ENCODE data around the gene RELCH. TPM values are rescaled to one million over a fixed set of nuclear protein-coding genes. Genes with fewer than 3 reads are reported as not detected.
A peak's percentile ranks its signal among the peaks of the same experiment; 100 is the strongest.

Gene RELCH
- total RNA-seq, 1 donor from 2014 or later = 47.2 TPM

DNA sequence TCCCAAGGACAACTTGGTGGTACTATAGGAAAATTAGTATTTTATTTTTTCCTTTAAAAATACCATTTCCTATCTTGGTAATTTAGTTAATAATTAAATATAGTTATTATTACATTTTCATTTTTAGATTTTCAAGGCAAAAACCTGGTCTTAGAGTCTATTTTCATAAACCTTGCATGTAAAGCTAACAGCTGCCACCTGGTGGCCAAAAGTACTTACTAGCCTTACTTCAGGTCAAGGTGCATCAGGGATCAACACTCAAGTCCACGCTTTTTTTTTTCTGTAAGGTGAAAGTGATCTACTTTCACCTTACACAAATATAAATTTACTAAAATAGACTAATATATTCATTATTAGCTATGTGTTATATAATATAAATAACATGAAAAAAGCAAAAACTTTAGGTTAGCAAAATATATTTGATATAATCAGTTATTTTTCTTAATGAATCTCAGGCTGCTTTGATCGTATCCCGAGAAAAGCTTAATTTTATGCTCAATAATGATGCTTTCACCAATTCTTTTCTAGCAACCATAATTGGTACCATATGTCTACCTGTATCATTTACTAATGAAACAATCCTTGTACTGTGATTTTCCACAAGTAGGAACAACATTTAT, 62.5 kb downstream of the RELCH start:
- peak; percentile 81 for DNase-seq

GRCh38 chr18:62250475-62250874, 63.4 kb downstream of the RELCH start:
- DNase-seq = no peak

DNA sequence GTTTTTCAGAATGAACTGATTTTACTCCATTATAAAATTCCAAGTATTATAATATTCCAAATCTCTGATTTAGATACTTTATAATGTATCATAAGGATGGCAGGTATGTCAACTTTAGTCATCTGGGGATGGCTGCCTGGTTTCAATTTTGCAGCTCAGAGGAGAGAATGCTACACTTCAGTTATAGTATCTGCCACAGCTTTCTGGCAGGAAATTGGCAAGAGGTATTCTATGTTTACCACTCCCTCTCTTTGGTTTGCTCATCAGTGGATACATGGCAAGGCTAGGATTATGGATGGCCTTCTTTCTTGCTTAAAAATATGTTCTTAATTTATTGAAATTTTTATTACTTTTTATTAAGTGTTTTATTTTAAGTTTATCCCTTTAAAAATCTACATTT, 71.0 kb downstream of the RELCH start:
- no peak for DNase-seq

GRCh38 chr18:62258616-62259015, 71.6 kb downstream of the RELCH start:
- DNase-seq = peak; percentile 17

- DNase-seq = no peak
Measured at GRCh38 chr18:62262061-62262460, 75.0 kb downstream of the RELCH start.

- DNase-seq = no peak
Measured at GRCh38 chr18:62264984-62265383, 77.9 kb downstream of the RELCH start.

GRCh38 chr18:62277045-62277444, 90.0 kb downstream of the RELCH start:
- DNase-seq = no peak

- no peak for DNase-seq
Measured at GRCh38 chr18:62279561-62279960, 92.5 kb downstream of the RELCH start.

DNA sequence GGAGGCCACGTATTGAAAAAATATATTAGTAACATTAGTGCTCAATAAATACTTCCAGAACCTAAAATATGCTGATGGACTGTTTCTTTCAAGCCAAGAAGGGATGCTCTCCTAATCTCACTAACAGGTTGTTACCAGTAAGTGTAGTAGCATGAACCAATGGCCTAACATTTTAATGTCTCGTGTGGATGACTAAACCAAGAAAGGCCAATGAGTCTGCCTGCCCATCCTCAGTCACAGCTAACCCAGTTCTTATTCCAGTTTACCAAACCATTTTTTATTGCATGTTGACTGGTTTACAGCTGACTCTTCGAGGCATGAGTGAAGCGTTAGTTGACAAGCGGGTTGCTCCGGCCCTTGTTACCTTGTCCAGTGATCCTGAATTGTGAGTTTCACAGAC, 93.0 kb downstream of the RELCH start:
- no peak for DNase-seq

DNA sequence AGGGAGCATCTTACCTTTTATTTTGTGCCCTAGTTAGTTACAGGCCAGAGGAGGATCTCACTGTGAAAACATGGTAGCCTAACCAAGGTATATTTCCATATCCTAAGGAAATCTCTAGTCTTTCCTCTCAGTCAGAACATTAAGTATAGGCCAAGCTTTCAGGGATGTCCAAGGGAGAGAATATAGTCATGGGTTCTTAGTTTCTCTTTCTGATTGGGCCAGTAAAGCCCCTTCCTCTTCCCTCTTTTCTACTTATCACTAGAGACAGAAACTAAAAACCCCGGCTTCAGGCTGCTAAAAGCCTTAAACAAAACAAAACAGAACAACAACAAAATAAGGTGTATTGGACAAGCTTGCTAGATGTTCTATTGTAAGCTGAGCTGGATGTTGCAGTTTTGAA, 93.7 kb downstream of the RELCH start:
- DNase-seq = no peak

DNA sequence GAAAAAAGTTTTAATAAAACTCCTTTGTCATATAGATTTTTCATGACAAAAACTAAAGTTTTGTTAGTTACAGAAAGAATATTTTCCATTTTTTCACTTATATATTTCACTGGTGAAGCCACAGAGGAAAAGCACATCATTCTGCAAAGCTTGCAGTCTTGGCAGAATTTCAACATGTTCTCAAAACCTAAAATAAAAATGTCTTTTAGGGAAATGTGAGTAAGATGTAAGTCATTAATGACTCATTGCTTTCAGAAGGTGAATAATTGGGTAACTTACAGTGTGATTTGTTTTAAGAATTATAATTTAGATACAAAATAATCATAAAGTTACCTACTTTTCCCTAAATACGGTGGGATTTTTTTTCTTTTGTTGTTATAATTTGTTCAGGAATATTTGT, 94.6 kb downstream of the RELCH start:
- DNase-seq = peak; percentile 29

GRCh38 chr18:62282188-62282629, 95.2 kb downstream of the RELCH start:
- DNase-seq = peak; percentile 55

DNA sequence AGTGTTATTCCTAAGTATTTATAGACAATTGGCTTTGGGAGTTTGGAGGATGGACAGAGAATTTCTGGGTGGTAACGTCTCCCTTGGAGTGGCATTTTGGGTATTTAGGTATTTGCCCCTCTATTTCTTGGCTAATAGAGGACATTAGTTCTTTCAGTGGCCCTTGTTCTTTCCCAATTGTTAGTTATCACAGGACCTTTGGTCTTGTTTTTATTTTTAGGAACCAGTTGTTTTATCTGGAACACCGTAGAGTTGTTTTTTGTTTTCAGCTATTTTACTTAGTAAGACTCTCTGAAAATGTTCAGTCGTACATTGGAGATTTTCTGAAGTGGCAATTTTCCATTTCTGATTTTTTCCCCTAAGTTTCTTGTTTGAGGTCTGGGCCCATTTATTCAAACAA, 97.6 kb downstream of the RELCH start:
- no peak for DNase-seq

DNA sequence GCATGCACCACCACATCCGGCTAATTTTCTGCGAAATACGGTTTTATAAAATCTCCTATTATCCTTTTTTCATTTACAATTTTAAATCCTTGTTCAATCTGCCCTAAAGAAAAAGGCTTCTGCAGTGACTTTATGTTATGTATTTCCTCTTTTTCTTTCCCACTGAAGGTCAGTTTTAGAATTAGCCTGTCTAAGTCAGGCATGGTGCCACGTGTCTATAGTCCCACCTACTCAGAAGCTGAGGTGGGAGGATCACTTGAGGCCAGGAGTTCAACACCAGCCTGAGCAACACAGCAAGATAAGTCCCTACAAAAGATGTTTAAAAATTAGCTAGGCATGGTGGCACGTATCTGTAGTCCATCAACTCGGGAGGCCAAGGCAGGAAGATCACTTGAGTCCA, 98.2 kb downstream of the RELCH start:
- DNase-seq = no peak

DNA sequence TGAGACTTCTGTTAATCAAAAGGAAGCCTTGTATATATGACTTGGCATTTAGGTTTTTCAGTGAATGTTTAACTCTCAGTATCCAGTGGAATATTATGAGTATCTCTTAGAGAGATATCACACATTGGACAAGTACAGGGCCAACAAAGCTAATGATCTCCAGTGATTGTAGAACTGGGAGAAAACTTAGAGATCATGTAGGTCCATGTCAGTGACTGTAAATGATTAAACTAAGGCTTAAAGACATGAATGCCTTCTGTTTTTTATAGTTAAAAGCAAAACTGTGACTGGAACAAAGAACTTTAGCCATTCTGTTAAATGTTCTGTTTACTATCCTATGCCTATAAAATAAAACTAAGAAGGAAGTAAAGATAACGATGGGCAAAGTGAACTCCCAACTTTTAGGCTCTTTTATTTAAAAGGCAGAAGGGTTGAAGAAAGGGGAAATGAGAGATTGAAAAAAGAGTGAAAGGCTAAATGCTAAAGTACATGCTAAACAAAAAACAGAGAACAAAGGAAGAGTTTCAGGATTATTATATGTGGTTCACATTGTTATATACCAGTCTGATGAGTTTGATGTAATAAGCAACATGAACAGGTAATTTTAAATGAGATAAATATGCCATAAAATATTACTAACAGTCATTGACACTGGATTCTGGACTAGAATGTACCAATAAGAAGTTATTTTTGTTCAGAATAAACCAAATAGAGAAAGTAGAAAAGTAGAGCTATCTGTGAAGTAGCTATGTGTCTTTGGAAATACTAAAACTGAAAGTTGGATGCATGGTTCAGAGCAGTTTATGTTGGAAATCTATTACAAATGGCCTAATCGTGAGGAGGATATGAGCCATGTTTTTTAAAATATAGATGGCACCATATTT, 101.0 kb downstream of the RELCH start:
- no peak for DNase-seq

GRCh38 chr18:62288665-62289008, 101.6 kb downstream of the RELCH start:
- no peak for DNase-seq

DNA sequence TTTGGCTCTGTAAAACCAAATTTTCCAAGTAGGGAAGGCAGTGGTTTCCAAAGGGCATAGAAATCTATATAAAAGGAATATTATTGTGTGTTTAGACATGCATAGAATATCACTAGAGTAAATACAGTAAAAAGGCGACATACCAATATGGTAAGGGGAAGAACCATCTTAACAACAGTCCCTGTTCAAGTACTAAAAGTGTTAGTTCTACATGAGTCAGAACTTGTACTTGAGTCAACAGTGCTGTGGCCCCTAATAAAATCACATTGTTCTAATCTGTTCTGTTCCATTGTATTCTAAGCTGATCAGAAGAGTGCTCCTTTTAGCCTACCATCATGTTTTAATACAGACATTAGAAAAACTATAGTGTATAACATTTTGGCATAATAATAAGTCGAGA, 102.0 kb downstream of the RELCH start:
- DNase-seq = no peak

GRCh38 chr18:62294073-62294472, 107.0 kb downstream of the RELCH start:
- DNase-seq = no peak

DNA sequence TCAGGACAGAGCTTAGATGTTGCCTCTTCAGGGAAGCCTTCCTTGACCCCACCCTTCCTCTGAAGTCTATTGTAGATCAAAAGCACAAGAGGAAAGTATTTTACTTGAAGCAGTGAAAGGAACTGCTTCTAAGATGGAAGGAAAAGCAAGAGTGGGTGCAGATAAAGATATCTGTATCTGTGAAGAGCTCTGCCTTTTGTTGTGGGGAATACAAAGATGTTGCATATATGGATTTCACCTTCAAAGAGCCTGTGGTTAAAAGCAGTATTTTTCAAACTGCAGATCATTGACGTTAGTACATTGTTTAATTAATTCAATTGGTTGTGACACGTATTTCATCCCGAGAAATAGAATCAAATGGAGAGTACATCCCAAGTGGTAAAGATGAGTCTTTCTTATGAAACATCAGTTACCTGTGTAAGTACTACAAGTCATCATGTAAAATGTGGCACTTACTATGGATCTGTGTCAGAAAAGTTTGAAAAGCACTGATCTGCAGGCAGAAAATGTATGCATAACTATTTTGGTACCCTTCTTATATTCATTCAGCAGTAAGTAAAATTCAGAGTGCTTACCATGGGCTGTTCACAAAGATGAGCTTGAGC, 113.4 kb downstream of the RELCH start:
- no peak for DNase-seq

GRCh38 chr18:62301322-62301721, 114.3 kb downstream of the RELCH start:
- DNase-seq = no peak

GRCh38 chr18:62312851-62313250, 125.8 kb downstream of the RELCH start:
- no peak for DNase-seq

- no peak for DNase-seq
Measured at GRCh38 chr18:62318228-62319180, 131.4 kb downstream of the RELCH start.
